Muscle of leg (tissue), 11 donors: ENCODE results near the gene PTOV1. TPM values are rescaled to one million over a fixed set of nuclear protein-coding genes. Genes with fewer than 3 reads are reported as not detected.

Source experiments
- DNase-seq: peaks from one replicate; pipeline ENCODE4 v3.0.0; 2013
- H3K27ac ChIP-seq: one replicate; pipeline ENCODE4 v1.5.1; 2013; ENCODE audit warnings: mild to moderate bottlenecking, low read length, control low read depth
- H3K27me3 ChIP-seq: one replicate; pipeline ENCODE4 v1.6.1; 2013; ENCODE audit warnings: low read length; ENCODE audit not compliant: control insufficient read depth, insufficient read depth
- H3K36me3 ChIP-seq: one replicate; pipeline ENCODE4 v1.6.1; 2013; ENCODE audit warnings: low read length; ENCODE audit not compliant: control insufficient read depth, insufficient read depth
- H3K4me1 ChIP-seq: one replicate; pipeline ENCODE4 v1.6.1; 2013; ENCODE audit warnings: low read length; ENCODE audit not compliant: control insufficient read depth, insufficient read depth
- H3K4me3 ChIP-seq: one replicate; pipeline ENCODE4 v1.5.1; 2013; ENCODE audit warnings: low read length, control low read depth
- H3K9me3 ChIP-seq: replicated peaks from 2 replicates; pipeline ENCODE4 v1.6.1; 2013; ENCODE audit warnings: low read depth, low read length; ENCODE audit not compliant: control insufficient read depth
- WGBS: methylation state at CpG from one replicate; pipeline ENCODE4 v1.1.5; 2013; ENCODE audit warnings: missing lambda C conversion rate; ENCODE audit not compliant: insufficient coverage; 5-methylcytosine and 5-hydroxymethylcytosine counted together
- polyA plus RNA-seq, 8 donors: library from polyadenylated mRNA; unstranded; fragments of 120-200 nt; gene quantifications; one replicate each; pipeline versions ENCODE4 v1.2.1 to v1.2.3, GENCODE V29; 2013; ENCODE audit warnings: inconsistent platforms in 1 of 8, low replicate concordance in 1 of 8; ENCODE audit not compliant: insufficient read length in 8 of 8, insufficient read depth in 1 of 8
- total RNA-seq: library from RNA; stranded (reverse); fragments of 120-200 nt; gene quantifications from one replicate; pipeline ENCODE4 v1.2.4, GENCODE V29; 2013

PTOV1 gene
- total and polyA plus RNA-seq, 9 donors, result 140 to 239 (median 223) TPM

- Histone ChIP-seq H3K9me3 (no peaks in the 10 kb centered on the region), H3K4me3 (no peak overlapping the region), H3K4me1 (peaks cover 20% of the 10 kb centered on the region), H3K36me3 (peaks cover 18% of the 10 kb centered on the region), H3K27ac (no peak overlapping the region), H3K27me3 (peaks cover 20% of the 10 kb centered on the region)
- WGBS, result 75% methylated on average over 10 of the region's 23 CpGs
- DNase-seq, result no peak
Observed at GRCh38 chr19:49889038-49889686, 38.2 kb downstream of the PTOV1 start.

GRCh38 chr19:49889687-49890348 is 38.9 kb downstream of the PTOV1 start:
- Histone ChIP-seq H3K9me3 (no peaks in the 10 kb centered on the region), H3K27ac (no peak overlapping the region), H3K27me3 (peaks cover 20% of the 10 kb centered on the region), H3K4me1 (peaks cover 20% of the 10 kb centered on the region), H3K36me3 (peaks cover 11% of the 10 kb centered on the region), H3K4me3 (peak overlapping the region; percentile 21)
- 15% methylated on average over 70 of the region's 71 CpGs for WGBS
- DNase-seq, result peak; percentile 82

DNA sequence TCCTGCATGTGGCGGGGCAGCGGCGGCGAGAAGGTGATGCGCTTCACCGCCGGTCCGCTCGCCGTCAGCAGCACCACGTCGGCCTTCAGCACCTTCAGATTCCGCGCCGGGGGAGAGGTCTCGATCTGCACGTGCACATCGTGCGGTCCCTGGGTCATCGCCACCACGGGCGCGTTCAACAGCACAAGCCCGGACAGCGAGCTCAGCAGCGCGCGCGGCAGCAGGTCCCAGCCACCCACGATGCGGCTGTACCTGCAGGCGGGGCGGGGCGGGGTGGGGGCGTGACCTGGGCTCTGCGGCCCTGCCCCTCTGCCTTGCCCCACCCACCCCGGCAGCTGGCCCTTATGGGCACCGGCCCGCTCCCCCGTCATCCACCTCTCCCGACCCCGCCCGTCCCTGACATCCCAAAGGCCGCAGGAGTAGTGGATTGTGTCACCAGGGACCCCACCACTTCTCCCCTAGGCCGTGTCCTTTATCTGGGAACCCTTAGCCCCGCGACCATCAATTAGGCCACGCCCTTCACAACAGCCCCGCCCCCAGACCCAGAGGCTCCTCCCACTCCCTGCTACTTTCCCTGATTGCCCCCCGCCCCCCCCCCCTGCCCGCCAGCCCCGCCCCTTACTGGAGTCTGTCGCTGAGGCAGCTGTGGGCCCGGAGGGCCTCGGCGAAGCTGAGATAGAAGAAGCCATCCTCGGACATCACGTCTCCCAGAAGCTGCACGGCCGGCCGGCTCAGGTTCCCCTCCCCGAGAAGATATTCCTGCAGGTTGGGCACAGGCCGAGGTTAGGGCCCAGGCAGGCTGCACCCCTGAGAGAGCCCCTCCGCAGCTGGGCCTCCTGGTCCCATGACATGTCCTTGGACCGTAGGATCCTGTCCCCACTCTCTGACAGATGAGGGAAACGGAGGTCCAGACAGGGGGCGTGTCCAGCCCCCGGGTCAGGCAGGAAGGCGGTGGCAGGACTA is 39.7 kb downstream of the PTOV1 start:
- peaks cover 8% of the 10 kb centered on the region for H3K36me3 ChIP-seq
- peaks cover 20% of the 10 kb centered on the region for H3K27me3 ChIP-seq
- H3K4me3 ChIP-seq, result peak overlapping the region; percentile 21
- 6% methylated on average over 54 of the region's 69 CpGs for WGBS
- no peak overlapping the region for H3K27ac ChIP-seq
- H3K9me3 ChIP-seq, result no peaks in the 10 kb centered on the region
- peaks cover 20% of the 10 kb centered on the region for H3K4me1 ChIP-seq
- DNase-seq, result no peak

DNA sequence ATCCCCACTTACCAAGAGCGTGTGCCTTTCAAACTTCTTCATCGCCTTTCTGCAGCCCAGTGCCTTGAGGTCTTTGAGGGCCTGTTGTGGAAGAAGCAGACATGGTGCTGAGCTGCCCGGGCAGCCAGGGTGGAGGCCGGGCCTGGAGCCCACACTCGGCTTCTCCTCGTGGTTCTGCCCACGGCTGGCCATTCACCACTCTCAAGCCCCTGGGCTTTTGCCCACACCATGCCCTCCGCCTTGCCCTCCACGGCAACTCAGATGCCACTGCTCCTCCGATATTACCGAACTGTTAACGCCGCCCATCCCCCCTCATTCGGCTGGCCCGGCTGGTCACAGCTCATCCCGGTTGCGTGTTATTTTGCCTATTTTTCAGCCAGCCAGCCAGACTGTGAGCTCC is 40.4 kb downstream of the PTOV1 start:
- no peak for DNase-seq
- Histone ChIP-seq H3K4me1 (peaks cover 20% of the 10 kb centered on the region), H3K9me3 (no peaks in the 10 kb centered on the region), H3K27ac (no peak overlapping the region), H3K27me3 (peaks cover 20% of the 10 kb centered on the region), H3K4me3 (no peak overlapping the region), H3K36me3 (peaks cover 8% of the 10 kb centered on the region)
- WGBS, result 73% methylated on average over 17 of the region's 17 CpGs

- no peak overlapping the region for H3K4me3 ChIP-seq
- WGBS, result no CpG with 5 or more reads among the region's 1 CpG
Observed at GRCh38 chr19:49892716-49893115, 41.8 kb downstream of the PTOV1 start.

GRCh38 chr19:49894011-49894664 is 43.2 kb downstream of the PTOV1 start:
- H3K4me1 ChIP-seq, result peaks cover 21% of the 10 kb centered on the region
- no peak for DNase-seq
- no peaks in the 10 kb centered on the region for H3K36me3 ChIP-seq
- WGBS, result 90% methylated on average over 8 of the region's 18 CpGs
- H3K27ac ChIP-seq, result no peak overlapping the region
- H3K27me3 ChIP-seq, result peaks cover 24% of the 10 kb centered on the region
- no peak overlapping the region for H3K4me3 ChIP-seq
- no peaks in the 10 kb centered on the region for H3K9me3 ChIP-seq

More at GRCh38 chr19:49892716-49893115, 41.8 kb downstream of the PTOV1 start:
- peaks cover 24% of the 10 kb centered on the region for H3K27me3 ChIP-seq
- DNase-seq, result no peak
- peaks cover 22% of the 10 kb centered on the region for H3K4me1 ChIP-seq
- H3K36me3 ChIP-seq, result peaks cover 5% of the 10 kb centered on the region
- no peak overlapping the region for H3K27ac ChIP-seq
- H3K9me3 ChIP-seq, result no peaks in the 10 kb centered on the region

GRCh38 chr19:49894879-49895565 is 44.1 kb downstream of the PTOV1 start:
- 85% methylated on average over 9 of the region's 17 CpGs for WGBS
- DNase-seq, result no peak
- H3K4me1 ChIP-seq, result peaks cover 16% of the 10 kb centered on the region
- peaks cover 18% of the 10 kb centered on the region for H3K27me3 ChIP-seq
- H3K4me3 ChIP-seq, result no peak overlapping the region
- no peaks in the 10 kb centered on the region for H3K9me3 ChIP-seq
- no peak overlapping the region for H3K27ac ChIP-seq
- no peaks in the 10 kb centered on the region for H3K36me3 ChIP-seq

DNA sequence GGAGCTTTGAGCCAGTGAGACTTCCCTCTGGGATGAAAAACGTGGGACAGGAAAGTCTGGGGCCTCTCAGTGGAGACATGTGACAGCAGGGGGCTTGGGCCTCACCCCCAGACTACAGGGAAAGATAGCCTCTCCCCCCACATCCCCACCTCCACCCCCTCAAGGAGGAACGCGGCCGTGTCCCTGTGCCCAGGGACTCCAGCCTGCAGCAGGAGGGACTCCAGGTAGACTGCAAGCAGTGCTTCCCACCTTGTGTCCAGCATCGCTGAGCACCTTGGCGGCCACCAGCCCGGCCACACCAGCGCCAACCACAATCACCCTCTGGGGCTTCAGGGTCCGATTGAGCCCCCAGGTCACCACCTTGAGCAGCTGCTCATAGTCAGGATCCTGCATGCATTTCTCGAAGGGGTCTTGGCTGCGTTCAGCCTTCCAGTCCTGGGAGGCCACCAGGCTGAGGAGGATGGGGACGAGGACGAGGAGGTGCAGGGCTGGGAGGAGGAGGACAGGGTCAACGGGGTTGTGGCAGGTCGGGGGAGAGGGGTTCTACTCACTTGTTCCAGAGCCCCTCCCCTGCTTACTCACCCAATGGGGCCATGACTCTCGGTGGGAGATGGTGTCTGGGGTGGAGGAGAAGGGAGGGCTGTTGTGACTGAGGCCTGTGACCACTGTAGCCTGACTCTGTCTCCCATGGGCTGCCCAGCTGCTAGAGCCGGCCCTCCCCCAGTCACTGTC is 44.8 kb downstream of the PTOV1 start:
- Histone ChIP-seq H3K4me3 (no peak overlapping the region), H3K9me3 (no peaks in the 10 kb centered on the region), H3K4me1 (peaks cover 12% of the 10 kb centered on the region), H3K27ac (no peak overlapping the region), H3K27me3 (peaks cover 17% of the 10 kb centered on the region), H3K36me3 (no peaks in the 10 kb centered on the region)
- WGBS, result 77% methylated on average over 5 of the region's 17 CpGs
- DNase-seq, result no peak
